Nucleus accumbens (tissue), 56 donors: ENCODE results near the gene SIX1.
A peak's percentile ranks its signal among the peaks of the same experiment; 100 is the strongest.

ENCODE experiments used
- DNase-seq, 56 donors: peaks; one replicate each; lab custom pipeline; 2025; lab: John Stamatoyannopoulos, UW

SIX1 gene

GRCh38 chr14:60648934-60649874, at the start of gene SIX1:
TSS of gene SIX1 (minus strand) at chr14:60649477. CDS start at chr14:60649189, 288 bp downstream.
- DNase-seq, result peak in 10 of 56 donors; percentile 3 to 43 (median 18)

DNA sequence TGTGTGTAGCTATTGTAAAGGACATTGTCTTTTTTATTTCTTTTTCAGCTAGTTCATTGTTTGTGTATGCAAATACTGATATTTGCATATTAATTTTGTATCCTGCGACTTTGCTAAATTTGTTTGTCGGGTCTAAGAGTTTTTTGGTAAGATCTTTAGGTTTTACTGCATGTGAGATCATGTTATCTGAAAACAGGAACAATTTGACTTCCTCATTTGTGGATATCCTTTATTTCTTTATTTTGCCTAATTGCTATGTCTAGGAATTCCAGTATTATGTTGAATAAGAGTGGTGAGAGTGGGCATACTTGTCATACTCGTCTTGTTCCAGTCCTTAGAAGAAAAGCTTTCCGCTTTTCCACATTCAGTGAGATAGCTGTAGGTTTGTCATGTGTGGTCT, 46.0 kb upstream of the SIX1 start:
- DNase-seq, result no peak

DNA sequence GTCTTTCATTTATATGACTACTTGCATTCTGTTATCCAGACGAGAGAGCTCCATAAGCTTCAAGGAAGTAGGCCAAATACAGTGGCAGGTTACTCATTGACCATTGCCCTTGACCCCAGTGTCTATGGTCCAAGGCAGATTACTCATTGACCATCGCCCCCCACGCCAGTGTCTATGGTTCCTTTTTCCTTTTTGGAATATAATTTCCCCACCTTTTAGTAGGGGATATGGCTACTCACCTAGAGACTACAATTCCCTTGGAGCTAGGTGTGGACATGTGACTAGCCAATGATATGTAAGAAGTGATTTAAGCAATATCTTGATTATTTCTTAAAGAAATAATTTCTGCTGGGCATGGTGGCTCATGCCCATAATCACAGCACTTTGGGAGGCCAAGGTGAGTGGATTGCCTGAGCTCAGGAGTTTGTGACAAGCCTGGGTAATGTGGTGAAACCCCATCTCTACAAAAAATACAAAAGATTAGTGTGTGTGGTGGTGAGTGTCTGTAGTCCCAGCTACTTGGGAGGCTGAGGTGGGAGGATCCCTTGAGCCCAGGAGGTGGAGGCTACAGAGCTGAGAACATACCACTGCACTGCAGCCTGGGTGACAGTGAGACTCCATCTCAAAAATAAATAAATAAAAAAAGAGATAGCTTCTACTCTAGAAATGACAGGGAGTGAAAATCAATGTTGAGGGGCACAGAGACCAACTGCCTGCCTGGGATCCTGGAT, 42.3 kb upstream of the SIX1 start:
- DNase-seq, result no peak

DNA sequence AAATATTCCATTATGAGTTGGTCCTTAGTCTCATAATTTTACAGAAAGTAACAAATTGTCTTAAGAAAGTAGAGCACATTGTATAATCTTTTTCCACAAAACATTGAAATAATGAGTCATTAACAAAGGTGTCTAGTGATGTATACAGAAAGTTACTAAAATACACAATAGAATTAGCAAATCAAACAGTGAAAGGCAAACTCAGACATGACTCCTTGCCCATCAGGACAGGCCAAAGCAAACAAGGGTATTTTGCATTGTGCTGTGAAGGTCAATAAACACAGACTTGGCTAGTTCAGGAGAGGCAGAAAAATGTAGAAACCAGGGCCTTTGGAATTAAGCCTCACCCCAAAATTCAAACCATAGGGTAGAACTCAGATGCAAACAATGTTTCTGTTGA, 37.6 kb upstream of the SIX1 start:
- no peak for DNase-seq

DNA sequence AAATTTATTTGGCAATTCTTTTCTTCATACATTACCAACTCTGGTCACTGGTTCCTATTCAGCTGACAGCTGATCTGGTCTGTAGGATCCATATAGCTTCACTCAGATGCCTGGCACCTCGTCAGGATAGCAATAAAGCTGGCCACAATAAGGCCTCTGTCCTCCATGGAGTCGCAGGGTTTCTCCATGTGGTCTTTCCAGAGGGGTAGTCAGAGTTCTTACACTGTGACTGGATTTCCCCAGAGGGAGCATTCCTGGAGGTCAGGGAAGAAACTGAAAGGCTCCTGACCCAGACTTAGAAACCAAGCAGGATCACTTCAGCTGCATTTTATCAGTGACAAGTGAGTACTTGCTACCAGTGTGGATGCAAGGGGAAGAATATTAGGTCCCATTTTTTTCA, 34.9 kb upstream of the SIX1 start:
- no peak for DNase-seq

- DNase-seq, result no peak
Measured at GRCh38 chr14:60681271-60681670, 32.0 kb upstream of the SIX1 start.

DNA sequence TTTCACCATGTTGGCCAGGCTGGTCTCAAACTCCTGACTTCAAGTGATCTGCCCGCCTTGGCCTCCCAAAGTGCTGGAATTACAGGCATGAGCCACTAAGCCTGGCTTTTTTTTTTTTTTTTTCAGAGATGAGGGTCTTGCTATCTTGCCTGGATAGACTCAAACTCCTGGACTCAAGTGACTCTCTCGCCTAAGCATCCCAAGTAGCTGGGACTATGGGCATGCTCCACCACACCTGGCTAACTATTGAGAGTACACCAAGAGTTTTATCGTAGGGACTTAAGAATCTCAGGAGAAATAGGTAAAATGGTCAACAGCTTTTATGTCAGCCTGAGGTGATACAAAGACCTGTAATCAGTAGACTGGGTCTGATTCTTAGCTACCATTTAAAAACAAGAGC, 31.2 kb upstream of the SIX1 start:
- DNase-seq, result no peak

DNA sequence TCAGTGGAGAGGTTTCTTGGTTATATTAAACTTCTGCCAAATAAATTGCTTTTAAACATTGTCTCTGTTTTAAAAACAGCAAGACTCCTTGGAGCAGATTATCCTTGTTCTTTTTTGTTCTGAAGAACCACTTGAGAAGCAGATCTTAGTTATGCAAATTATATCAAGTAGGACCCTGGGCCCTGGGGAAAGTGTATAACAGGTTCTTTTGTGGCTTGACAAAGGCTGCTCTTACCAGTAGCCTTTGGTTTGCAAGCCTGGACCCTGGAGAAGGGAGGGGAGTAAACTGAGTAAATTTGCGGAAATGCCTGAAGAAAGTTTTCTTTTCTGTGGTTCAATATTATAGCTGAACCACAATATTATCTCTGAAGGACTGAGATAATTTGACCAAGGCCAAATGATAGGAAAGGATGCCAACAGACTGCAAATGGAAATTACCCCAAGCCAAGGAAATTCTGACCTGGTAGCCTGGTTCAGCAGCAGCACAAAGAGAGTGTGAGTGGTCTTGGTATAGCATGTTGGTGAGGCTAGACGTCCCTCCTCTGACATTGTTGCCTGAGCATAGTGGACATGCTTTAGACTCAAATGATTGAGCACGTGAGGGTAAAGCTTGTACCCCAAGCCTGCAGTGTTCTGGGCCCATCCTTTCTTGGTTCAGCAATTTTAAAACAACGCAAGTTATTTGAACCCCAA, 30.4 kb upstream of the SIX1 start:
- DNase-seq, result no peak

DNA sequence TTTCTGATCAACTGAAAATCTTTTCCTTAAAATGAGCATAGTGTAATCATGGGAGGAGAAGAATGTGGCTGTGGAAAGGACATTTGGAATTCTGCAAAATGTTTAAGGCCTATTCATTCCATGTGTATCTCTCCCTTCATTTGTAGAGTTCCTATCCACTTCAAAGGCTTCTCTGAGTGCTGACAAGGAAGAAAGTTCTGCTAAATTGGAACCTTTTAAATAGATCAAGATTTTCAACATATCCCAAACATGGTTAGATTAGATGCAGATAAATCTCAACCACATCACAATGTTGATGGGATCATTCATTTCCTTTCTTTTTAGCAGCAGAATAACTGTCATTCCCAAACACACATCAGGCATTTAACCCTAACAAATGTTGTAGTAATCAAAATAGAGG, 28.4 kb upstream of the SIX1 start:
- no peak for DNase-seq

DNA sequence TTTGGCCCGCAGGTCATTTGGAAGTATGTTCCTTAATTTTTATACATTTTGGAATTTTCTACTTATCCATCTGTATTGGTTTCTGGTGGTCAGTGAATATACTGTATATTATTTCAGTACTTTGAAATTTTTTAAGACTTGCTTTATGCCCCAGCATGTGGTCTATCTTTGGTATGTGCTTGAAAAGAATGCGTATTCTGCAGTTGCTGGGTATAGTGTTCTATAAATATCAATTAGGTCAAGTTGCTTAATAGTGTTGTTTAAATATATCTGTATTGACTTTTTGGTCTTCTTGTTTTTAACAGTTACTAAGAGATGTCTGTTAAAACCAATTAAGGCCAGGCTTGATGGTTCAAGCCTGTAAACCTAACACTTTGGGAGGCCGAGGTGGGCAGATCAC, 21.7 kb upstream of the SIX1 start:
- no peak for DNase-seq

DNA sequence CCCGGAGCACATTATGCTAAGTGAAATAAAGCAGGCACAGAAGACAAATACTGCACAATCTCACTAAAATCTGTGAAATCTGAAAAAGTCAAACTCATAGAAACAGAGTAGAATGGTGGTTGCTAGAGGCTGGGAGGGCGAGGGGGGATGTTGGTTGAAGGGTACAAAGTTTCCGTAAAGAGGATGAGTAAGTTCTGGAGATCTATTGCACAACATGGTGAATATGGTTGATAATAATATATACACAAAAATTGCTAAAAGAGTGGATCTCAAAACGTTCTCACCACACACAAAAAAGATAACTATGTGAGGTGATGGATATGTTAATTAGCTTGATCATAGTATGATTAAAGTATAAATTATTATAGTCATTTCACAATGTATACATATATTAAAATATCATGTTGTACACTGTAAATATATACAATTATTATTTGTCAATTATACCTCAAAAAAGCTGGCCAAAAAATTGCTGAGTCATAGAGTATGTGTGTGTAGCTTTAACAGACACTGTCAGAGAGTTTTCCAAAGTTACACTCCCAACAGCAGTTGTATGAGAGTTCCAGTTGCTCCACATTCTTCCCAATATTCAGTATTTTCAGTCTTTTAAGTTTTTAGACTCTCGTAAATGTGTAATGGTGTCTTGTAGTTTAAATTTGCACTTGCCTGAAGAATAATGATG, 19.3 kb upstream of the SIX1 start:
- no peak for DNase-seq

DNA sequence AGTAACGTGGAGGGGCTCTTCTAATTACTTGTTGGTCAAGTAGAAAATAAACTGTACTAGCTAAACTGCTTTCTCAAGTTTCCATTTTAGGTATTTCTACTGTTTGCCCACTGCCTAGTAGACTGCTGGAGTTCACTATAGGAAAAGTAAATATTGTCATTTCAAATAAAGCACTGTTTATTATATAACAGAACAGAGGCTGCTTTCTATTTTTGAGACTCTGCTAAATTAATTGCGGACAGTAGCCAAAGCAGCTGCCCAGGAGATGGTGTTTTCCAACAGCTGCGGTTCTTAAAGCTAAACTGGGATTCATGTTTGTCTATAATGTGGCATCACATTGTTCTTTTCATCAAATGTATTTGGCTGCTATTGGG, 15.9 kb upstream of the SIX1 start:
- DNase-seq, result no peak

DNA sequence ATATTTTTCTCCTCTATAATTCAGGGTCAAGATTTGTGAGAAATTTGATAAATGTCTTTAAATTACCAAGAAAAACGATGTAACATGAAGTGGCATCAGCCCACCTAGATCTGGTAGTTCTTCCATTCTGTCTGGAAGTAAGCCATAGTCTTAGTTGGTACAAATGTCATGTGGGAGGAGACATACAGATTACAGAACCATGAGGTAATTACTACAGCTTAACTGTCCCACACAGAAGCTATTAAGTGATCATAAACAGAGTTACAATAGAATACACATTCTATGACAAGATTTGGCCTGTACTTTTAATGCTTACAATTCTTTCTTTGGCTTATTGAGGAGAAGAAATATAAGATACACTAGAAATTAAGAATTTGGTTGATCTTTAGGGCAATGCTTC, 13.7 kb upstream of the SIX1 start:
- DNase-seq, result no peak

DNA sequence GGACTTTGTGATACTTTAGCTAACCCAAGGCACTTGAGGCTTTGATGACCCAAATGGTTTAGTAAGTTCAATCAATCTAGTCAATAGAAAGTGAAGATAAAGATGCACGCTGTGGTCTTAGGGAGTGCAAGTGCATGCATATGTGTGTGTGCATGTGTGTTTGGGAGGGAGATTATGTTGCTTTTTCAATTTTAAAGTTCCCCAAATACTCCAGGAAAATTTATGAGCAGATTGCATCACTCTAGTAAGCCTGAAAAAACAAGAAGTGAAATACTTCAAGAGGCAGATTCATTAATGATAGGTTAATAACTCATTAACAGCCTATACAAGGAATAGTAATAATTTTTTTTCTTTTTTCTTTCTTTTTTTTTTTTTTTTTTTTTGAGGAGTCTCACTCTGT, 12.4 kb upstream of the SIX1 start:
- DNase-seq, result no peak

DNA sequence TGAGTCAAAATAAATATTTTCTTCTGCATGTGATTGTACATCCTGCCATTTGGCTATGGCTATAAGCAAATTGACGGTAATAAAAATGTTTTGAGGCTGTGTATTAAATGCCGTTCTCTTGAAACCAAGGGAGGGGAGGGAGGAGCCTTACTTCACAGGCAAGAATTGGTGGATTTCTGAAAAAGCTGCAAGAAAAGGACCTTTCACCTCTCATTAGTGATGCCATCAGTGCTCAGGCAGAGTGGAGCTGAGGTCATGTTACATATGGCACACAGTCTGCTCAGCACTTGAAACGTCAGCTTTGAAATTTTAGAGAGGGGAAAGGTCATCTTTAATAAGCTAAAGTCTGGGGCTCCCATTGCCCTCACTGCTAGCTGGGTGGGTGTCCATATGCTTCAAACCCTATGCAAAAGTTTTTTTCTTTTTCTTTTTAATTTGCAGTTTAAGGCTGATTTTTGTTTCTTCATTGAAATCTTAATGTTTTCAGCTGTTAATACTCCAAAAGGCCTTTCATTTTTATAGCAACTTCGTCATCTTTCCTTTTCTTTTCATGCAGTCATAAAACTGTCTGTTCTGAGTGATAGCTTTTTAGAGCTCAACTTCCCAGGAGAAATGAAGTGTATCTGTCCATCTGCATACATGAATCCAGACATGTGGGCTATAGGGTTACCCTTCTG, 9.8 kb upstream of the SIX1 start:
- no peak for DNase-seq

DNA sequence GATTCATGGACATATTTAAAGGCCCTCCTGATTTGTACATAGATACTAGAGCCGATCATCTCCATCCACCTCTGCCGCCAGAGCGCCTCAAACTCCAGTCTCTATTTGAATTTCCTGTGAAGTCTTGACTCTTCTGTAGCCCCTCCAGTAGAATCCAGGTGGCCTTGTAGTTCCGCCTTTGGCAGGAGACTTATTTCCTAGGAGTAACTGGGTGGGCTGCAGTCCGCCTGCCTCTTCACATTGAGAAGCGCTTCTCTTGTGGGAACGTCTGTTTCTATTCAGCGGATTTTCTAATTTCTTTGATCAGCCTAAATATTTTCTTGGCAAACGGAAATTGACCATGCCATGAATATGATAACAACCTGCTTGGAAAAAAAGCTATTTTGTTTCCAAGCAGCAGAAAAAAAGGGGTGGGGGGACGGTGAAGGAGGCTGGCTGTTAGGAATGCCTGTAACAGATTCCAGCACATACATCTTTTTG, 9.0 kb upstream of the SIX1 start:
- DNase-seq, result no peak

GRCh38 chr14:60657456-60658210, 8.4 kb upstream of the SIX1 start:
- no peak for DNase-seq

DNA sequence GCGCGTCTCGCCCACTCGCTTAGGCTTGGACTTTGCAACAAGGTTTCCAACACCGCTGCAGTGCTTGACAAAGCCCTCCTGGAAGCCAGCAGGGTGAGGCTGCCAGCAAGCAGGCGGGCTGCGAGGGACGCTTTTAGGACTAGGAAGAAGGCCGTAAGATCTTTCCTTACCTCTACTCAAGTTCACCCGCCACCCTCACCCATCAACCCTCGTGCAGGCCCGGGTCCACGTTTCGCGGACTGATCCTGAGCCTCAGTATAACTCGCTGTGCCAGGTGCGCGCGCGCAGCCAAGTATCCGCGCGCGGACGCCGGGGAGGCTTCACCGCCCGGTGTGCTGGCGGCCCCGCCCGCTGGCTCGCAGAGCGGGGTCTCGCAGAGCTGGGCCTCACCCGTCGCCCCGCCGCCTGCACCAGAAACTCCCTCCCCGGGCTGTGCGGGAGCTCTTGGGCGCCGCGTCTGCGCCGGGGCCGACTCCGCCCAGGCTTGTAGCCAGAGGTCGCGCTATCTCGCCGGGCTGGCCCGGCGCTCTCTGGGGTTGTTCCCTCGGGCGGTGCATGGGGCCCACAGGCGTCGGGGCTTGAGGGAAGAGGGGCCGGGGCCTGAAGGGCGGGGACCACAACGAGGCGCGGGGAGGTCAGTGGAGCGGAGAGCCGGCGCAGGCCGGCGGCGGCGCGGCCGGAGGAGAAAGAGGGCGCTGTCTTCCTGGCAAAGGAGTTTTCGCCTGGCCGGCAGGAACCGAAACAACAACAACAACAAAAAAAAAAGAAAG, 7.6 kb upstream of the SIX1 start:
- peak in 4 of 56 donors; percentile 3 to 24 (median 12) for DNase-seq
